HG03575 (cell line): ENCODE data around the gene PIP4K2C.
"Not testable (repeated sequence)": the region's sequence is repeated elsewhere in the genome, so short reads cannot be mapped to it uniquely, and the experiment has no call there.

ENCODE experiments used
- ATAC-seq: cut with Tn5 transposase; IDR thresholded peaks from one replicate; pipeline ENCODE4 v1.9.1; 2021; ENCODE audit not compliant: unreplicated experiment, insufficient number of reproducible peaks, low FRiP score; ENCODE audit errors: extremely low read depth

The PIP4K2C gene

GRCh38 chr12:57616383-57617101 is 25.6 kb downstream of the PIP4K2C start:
- no peak for ATAC-seq

GRCh38 chr12:57617942-57618341 is 26.9 kb downstream of the PIP4K2C start:
- ATAC-seq = no peak

- not testable (repeated sequence) for ATAC-seq
Measured at GRCh38 chr12:57618431-57618830, 27.4 kb downstream of the PIP4K2C start.

- no peak for ATAC-seq
Measured at GRCh38 chr12:57618966-57619433, 28.0 kb downstream of the PIP4K2C start.

- no peak for ATAC-seq
Measured at GRCh38 chr12:57619434-57620244, 28.6 kb downstream of the PIP4K2C start.

GRCh38 chr12:57620245-57620935 is 29.4 kb downstream of the PIP4K2C start:
- ATAC-seq = no peak

- ATAC-seq = no peak
Measured at GRCh38 chr12:57620936-57621496, 30.0 kb downstream of the PIP4K2C start.

GRCh38 chr12:57621497-57622292 is 30.7 kb downstream of the PIP4K2C start:
- no peak for ATAC-seq

- ATAC-seq = no peak
Measured at GRCh38 chr12:57622293-57623245, 31.6 kb downstream of the PIP4K2C start.

- no peak for ATAC-seq
Measured at GRCh38 chr12:57623385-57623784, 32.4 kb downstream of the PIP4K2C start.

- ATAC-seq = no peak
Measured at GRCh38 chr12:57623811-57624390, 32.9 kb downstream of the PIP4K2C start.

- no peak for ATAC-seq
Measured at GRCh38 chr12:57624441-57625220, 33.6 kb downstream of the PIP4K2C start.

GRCh38 chr12:57625261-57626032 is 34.5 kb downstream of the PIP4K2C start:
- ATAC-seq = no peak

GRCh38 chr12:57626111-57626920 is 35.3 kb downstream of the PIP4K2C start:
- ATAC-seq = no peak

- ATAC-seq = no peak
Measured at GRCh38 chr12:57626921-57627445, 36.0 kb downstream of the PIP4K2C start.
